Endodermal cell (in vitro differentiated cells): ENCODE data around the gene PPP2R2B. TPM values are rescaled to one million over a fixed set of nuclear protein-coding genes. Genes with fewer than 3 reads are reported as not detected.

Experiments
- DNase-seq: peaks from one replicate; pipeline ENCODE4 v3.0.0-alpha.2; 2017
- H3K27ac ChIP-seq: 2 replicates; pipeline ENCODE4 v1.5.1; 2013; ENCODE audit warnings: mild to moderate bottlenecking, low read depth, low read length, moderate library complexity
- H3K27me3 ChIP-seq: 2 replicates; pipeline ENCODE4 v1.6.1; 2013; ENCODE audit warnings: mild to moderate bottlenecking, low read length, moderate library complexity; ENCODE audit not compliant: insufficient read depth, control insufficient read depth, poor library complexity, severe bottlenecking
- H3K36me3 ChIP-seq: 2 replicates; pipeline ENCODE4 v1.7.0; 2013; ENCODE audit warnings: mild to moderate bottlenecking, low read length, moderate library complexity; ENCODE audit not compliant: control insufficient read depth, insufficient read depth
- H3K4me1 ChIP-seq: one replicate; pipeline ENCODE4 v1.7.0; 2013; ENCODE audit warnings: low read length; ENCODE audit not compliant: control insufficient read depth, insufficient read depth
- H3K4me3 ChIP-seq: 2 replicates; pipeline ENCODE4 v1.5.1; 2013; ENCODE audit warnings: mild to moderate bottlenecking, low read length, moderate library complexity
- H3K9ac ChIP-seq: 2 replicates; pipeline ENCODE4 v1.6.1; 2013; ENCODE audit warnings: mild to moderate bottlenecking, low read length, moderate library complexity; ENCODE audit not compliant: poor library complexity, severe bottlenecking; ENCODE audit errors: extremely low read depth
- H3K9me3 ChIP-seq: 2 replicates; pipeline ENCODE4 v1.6.1; 2013; ENCODE audit warnings: mild to moderate bottlenecking, low read length, moderate library complexity; ENCODE audit not compliant: control insufficient read depth
- H3K27ac Mint-ChIP-seq: 2 replicates; pipeline ENCODE4 v1.8.0; 2020; ENCODE audit warnings: mixed read lengths
- H3K27me3 Mint-ChIP-seq: 2 replicates; pipeline ENCODE4 v1.8.0; 2021; ENCODE audit warnings: mild to moderate bottlenecking, mixed read lengths; ENCODE audit not compliant: insufficient read depth
- H3K36me3 Mint-ChIP-seq: 2 replicates; pipeline ENCODE4 v1.8.0; 2020; ENCODE audit warnings: low read depth, mixed read lengths
- H3K4me1 Mint-ChIP-seq: 2 replicates; pipeline ENCODE4 v1.8.0; 2020; ENCODE audit warnings: mixed read lengths
- H3K4me3 Mint-ChIP-seq: 2 replicates; pipeline ENCODE4 v1.8.0; 2020; ENCODE audit warnings: mild to moderate bottlenecking, moderate library complexity, mixed read lengths
- H3K9me3 Mint-ChIP-seq: 2 replicates; pipeline ENCODE4 v1.8.0; 2020; ENCODE audit warnings: mild to moderate bottlenecking, mixed read lengths
- WGBS, 2 experiments: methylation state at CpG; one replicate each; pipeline versions ENCODE4 v1.1.5 to v1.1.7; 2013; ENCODE audit warnings: missing lambda C conversion rate in 2 of 2, mixed read lengths in 1 of 2; ENCODE audit not compliant: insufficient coverage in 1 of 2, insufficient read length in 1 of 2; 5-methylcytosine and 5-hydroxymethylcytosine counted together
- total RNA-seq, 2 donors: library from RNA; stranded (reverse); fragmentation: NEBNext Ultra II Directional in 1 of 2; extraction: Animal tissue kit (Norgen Biotek cat#: 25700) in 1 of 2; gene quantifications; 2 replicates in 1 of 2; 3 replicates in 1 of 2; pipeline ENCODE4 v1.2.1, GENCODE V29; 2021
- TF ChIP-seq, protein P1 (sequence below): fragments of 200-600 bp; sonication (generic); conservative IDR thresholded peaks from 2 replicates; pipeline ENCODE4 v1.5.0; 2021; ENCODE audit warnings: antibody characterized with exemption, mild to moderate bottlenecking

PPP2R2B gene
- total RNA-seq, 2 donors from 2014 or later: 3.3 to 8.0 TPM

DNA sequence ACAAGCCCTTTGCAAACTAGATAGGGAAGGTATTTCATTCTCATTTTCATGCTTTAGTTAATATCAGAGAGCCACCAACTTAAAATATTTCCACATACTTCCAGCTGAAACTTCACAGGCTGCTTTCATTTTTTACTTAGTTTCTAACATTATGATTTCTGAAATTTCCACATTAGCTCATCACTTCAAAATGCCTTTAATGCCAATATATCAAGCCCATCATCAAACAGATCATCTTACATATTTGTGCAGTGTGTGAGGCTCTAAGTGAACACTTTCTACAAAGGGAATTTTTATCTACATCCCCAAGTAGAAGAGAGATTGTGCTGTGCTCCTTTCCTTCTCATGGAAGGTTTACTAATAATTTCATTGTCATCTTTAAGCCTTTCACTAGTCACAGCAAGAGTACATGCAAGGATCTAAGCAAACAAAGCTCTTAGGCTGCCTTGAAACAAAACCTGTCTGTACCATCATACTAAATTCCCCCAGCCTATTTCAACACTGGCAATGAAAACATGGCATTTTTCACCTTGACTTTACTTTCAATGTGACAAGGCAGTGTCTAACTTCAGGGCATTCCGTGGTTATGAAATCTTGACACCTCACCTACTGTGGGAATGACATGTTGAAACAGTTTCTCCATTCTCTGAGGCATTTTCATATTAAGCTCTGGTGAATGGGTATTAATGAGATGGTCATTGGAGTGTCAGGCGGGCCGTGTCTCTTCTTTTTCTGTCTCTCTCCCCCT lies 45.4 kb downstream of the PPP2R2B start:
- H3K4me3 ChIP-seq: no peak overlapping the region
- H3K9ac ChIP-seq: no peak overlapping the region
- no peaks in the 10 kb centered on the region for H3K4me1 ChIP-seq
- DNase-seq: no peak
- Mint-ChIP-seq H3K4me1 (peaks cover 7% of the 10 kb centered on the region), H3K9me3 (no peaks in the 10 kb centered on the region), H3K27me3 (no peaks in the 10 kb centered on the region), H3K36me3 (no peaks in the 10 kb centered on the region), H3K27ac (no peak overlapping the region), H3K4me3 (no peak overlapping the region)
- no peaks in the 10 kb centered on the region for H3K27me3 ChIP-seq
- no peak overlapping the region for H3K27ac ChIP-seq
- TF ChIP-seq, protein P1, sequence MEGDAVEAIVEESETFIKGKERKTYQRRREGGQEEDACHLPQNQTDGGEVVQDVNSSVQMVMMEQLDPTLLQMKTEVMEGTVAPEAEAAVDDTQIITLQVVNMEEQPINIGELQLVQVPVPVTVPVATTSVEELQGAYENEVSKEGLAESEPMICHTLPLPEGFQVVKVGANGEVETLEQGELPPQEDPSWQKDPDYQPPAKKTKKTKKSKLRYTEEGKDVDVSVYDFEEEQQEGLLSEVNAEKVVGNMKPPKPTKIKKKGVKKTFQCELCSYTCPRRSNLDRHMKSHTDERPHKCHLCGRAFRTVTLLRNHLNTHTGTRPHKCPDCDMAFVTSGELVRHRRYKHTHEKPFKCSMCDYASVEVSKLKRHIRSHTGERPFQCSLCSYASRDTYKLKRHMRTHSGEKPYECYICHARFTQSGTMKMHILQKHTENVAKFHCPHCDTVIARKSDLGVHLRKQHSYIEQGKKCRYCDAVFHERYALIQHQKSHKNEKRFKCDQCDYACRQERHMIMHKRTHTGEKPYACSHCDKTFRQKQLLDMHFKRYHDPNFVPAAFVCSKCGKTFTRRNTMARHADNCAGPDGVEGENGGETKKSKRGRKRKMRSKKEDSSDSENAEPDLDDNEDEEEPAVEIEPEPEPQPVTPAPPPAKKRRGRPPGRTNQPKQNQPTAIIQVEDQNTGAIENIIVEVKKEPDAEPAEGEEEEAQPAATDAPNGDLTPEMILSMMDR: no peak
- no peaks in the 10 kb centered on the region for H3K9me3 ChIP-seq
- WGBS, 2 experiments: 87 to 100% methylated on average over 1 to 3 of the region's 3 CpGs
- no peaks in the 10 kb centered on the region for H3K36me3 ChIP-seq

DNA sequence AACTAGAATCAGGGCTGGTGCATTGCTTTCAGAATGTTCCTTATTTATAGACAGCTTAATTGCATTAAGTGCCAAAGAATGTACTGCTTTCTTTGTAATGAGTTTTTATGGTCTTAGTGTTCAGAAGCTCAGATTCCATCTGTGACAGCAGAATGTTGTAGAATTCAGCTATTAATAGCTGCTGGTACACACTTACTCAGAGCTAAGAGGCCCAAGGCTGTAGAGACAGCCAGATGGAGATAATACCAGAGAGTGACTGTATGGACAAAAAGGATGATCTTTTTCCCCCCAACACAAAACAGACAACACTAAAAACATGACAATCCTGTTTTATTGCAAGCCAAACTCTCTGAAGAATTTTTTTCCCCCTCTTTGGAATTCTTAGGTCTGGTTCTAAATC lies 50.2 kb downstream of the PPP2R2B start:
- H3K36me3 Mint-ChIP-seq: no peaks in the 10 kb centered on the region
- no peak overlapping the region for H3K9ac ChIP-seq
- no peaks in the 10 kb centered on the region for H3K4me1 ChIP-seq
- H3K4me3 Mint-ChIP-seq: no peak overlapping the region
- H3K27ac Mint-ChIP-seq: no peak overlapping the region
- no peak for DNase-seq
- H3K27me3 Mint-ChIP-seq: no peaks in the 10 kb centered on the region
- peaks cover 10% of the 10 kb centered on the region for H3K27me3 ChIP-seq
- no peaks in the 10 kb centered on the region for H3K36me3 ChIP-seq
- H3K9me3 Mint-ChIP-seq: no peaks in the 10 kb centered on the region
- H3K4me1 Mint-ChIP-seq: peaks cover 13% of the 10 kb centered on the region
- no peak overlapping the region for H3K4me3 ChIP-seq
- H3K9me3 ChIP-seq: no peaks in the 10 kb centered on the region
- H3K27ac ChIP-seq: no peak overlapping the region
- TF ChIP-seq, protein P1: no peak

DNA sequence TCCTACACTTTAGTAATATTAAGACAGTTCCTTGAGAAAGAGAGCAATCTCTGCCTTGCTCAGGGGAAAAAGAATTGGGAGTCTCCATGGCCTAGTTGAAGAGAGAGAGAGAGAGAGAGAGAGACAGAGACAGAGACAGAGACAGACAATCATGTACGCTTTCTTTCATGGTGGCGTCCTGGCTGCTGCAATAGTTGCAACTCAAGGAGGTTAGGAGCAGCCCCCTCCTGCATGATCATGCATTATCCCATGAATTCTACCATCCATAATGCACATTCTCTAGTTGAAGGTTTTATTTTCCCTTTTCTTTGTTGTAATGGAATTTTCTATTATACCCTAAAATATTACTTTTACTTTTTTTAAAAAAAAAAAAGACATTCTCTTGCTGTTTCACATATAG lies 50.7 kb downstream of the PPP2R2B start:
- TF ChIP-seq, protein P1: no peak
- 70% methylated on average over 2 of the region's 2 CpGs; no CpG with 5 or more reads in 1 of the 2 experiments for WGBS, 2 experiments
- no peak overlapping the region for H3K4me3 Mint-ChIP-seq
- H3K36me3 ChIP-seq: no peaks in the 10 kb centered on the region
- no peaks in the 10 kb centered on the region for H3K4me1 ChIP-seq
- no peak overlapping the region for H3K27ac ChIP-seq
- no peaks in the 10 kb centered on the region for H3K9me3 ChIP-seq
- H3K27ac Mint-ChIP-seq: no peak overlapping the region
- no peaks in the 10 kb centered on the region for H3K27me3 Mint-ChIP-seq
- H3K4me1 Mint-ChIP-seq: peaks cover 13% of the 10 kb centered on the region
- no peak overlapping the region for H3K4me3 ChIP-seq
- no peaks in the 10 kb centered on the region for H3K36me3 Mint-ChIP-seq
- no peak for DNase-seq
- peaks cover 10% of the 10 kb centered on the region for H3K27me3 ChIP-seq
- H3K9ac ChIP-seq: no peak overlapping the region
- no peaks in the 10 kb centered on the region for H3K9me3 Mint-ChIP-seq
